GM23338 (cell line): ENCODE measurements around the gene MCM3AP. TPM values are rescaled to one million over a fixed set of nuclear protein-coding genes. Genes with fewer than 3 reads are reported as not detected.

ENCODE experiments used
- ATAC-seq: fragments of 200-7000 bp; cut with Tn5 transposase; 3 replicates; pipeline ENCODE4 v1.9.1; 2020
- DNase-seq: peaks from one replicate; pipeline ENCODE4 v3.0.0-alpha.2; 2015; ENCODE audit warnings: low spot score
- H2AFZ ChIP-seq: fragments of 200-600 bp; sonication (generic); 2 replicates; pipeline ENCODE4 v1.8.0; 2016; ENCODE audit warnings: antibody characterized with exemption, mild to moderate bottlenecking, moderate library complexity
- H3F3A ChIP-seq: fragments of 200-600 bp; sonication (generic); replicated peaks from 2 replicates; pipeline ENCODE4 v1.8.0; 2017; ENCODE audit warnings: antibody characterized with exemption, mixed run types, low read depth
- H3K27ac ChIP-seq: fragments of 200-600 bp; sonication (generic); 2 replicates; pipeline ENCODE4 v1.6.1; 2016; ENCODE audit warnings: low read depth
- H3K27me3 ChIP-seq: fragments of 200-600 bp; sonication (generic); 2 replicates; pipeline ENCODE4 v1.8.0; 2016; ENCODE audit warnings: mild to moderate bottlenecking, mixed run types, moderate library complexity; ENCODE audit not compliant: insufficient read depth
- H3K36me3 ChIP-seq: fragments of 200-600 bp; sonication (generic); 2 replicates; pipeline ENCODE4 v1.8.0; 2016; ENCODE audit warnings: mild to moderate bottlenecking; ENCODE audit not compliant: insufficient read depth
- H3K4me1 ChIP-seq: fragments of 200-600 bp; sonication (generic); 2 replicates; pipeline ENCODE4 v1.8.0; 2016; ENCODE audit warnings: mild to moderate bottlenecking, moderate library complexity; ENCODE audit not compliant: insufficient read depth
- H3K4me2 ChIP-seq: fragments of 200-600 bp; sonication (generic); 2 replicates; pipeline ENCODE4 v1.7.1; 2017; ENCODE audit warnings: mixed run types
- H3K4me3 ChIP-seq: fragments of 200-600 bp; sonication (generic); 2 replicates; pipeline ENCODE4 v1.6.1; 2016; ENCODE audit warnings: mixed run types
- H3K79me2 ChIP-seq: fragments of 200-600 bp; sonication (generic); replicated peaks from 2 replicates; pipeline ENCODE4 v1.8.0; 2017; ENCODE audit warnings: mild to moderate bottlenecking; ENCODE audit not compliant: insufficient read depth
- H3K9me2 ChIP-seq: fragments of 200-600 bp; sonication (generic); 2 replicates; pipeline ENCODE4 v1.8.0; 2017; ENCODE audit not compliant: insufficient read depth
- H4K20me1 ChIP-seq: fragments of 200-600 bp; sonication (generic); replicated peaks from 2 replicates; pipeline ENCODE4 v1.8.0; 2017; ENCODE audit warnings: mild to moderate bottlenecking; ENCODE audit not compliant: insufficient read depth
- H3K27ac Mint-ChIP-seq: 2 replicates; pipeline ENCODE4 v1.8.0; 2020; ENCODE audit warnings: inconsistent platforms, mild to moderate bottlenecking, moderate library complexity, mixed read lengths
- H3K27me3 Mint-ChIP-seq: 3 replicates; pipeline ENCODE4 v1.8.0; 2022; ENCODE audit warnings: low read depth, mild to moderate bottlenecking, moderate library complexity, mixed read lengths, inconsistent platforms; ENCODE audit not compliant: insufficient read depth, poor library complexity
- H3K36me3 Mint-ChIP-seq: 3 replicates; pipeline ENCODE4 v1.8.0; 2021; ENCODE audit warnings: low read depth, mild to moderate bottlenecking, inconsistent platforms, moderate library complexity, mixed read lengths
- H3K4me1 Mint-ChIP-seq: 3 replicates; pipeline ENCODE4 v1.8.0; 2020; ENCODE audit warnings: mild to moderate bottlenecking, inconsistent platforms, mixed read lengths
- H3K4me3 Mint-ChIP-seq: 3 replicates; pipeline ENCODE4 v1.8.0; 2021; ENCODE audit warnings: moderate library complexity, mild to moderate bottlenecking, inconsistent platforms, mixed read lengths
- H3K9me3 Mint-ChIP-seq: 3 replicates; pipeline ENCODE4 v1.8.0; 2020; ENCODE audit warnings: moderate library complexity, mild to moderate bottlenecking, inconsistent platforms, mixed read lengths
- CREB1 ChIP-seq: fragments of 250-450 bp; sonication (Bioruptor Pico); IDR thresholded peaks from 2 replicates; pipeline ENCODE4 v1.5.0; 2020; ENCODE audit warnings: low read depth, mild to moderate bottlenecking, moderate library complexity
- CTCF ChIP-seq, 2 experiments: fragments of 200-600 bp in 1 of 2; sonication (generic) in 1 of 2; conservative IDR thresholded peaks; 2 replicates each; pipeline versions ENCODE4 v1.5.1 to v1.6.1; 2016 to 2017; ENCODE audit warnings: antibody characterized with exemption in 2 of 2, low read depth in 2 of 2, mild to moderate bottlenecking in 2 of 2, moderate library complexity in 1 of 2
- EZH2 ChIP-seq: fragments of 200-600 bp; sonication (generic); IDR thresholded peaks from one replicate; pipeline ENCODE4 v1.8.0; 2017; ENCODE audit warnings: antibody characterized with exemption, mild to moderate bottlenecking, low read depth; ENCODE audit not compliant: unreplicated experiment
- EZH2phosphoT487 ChIP-seq: fragments of 200-600 bp; sonication (generic); IDR thresholded peaks from one replicate; pipeline ENCODE4 v1.8.1; 2018; ENCODE audit warnings: antibody characterized with exemption; ENCODE audit not compliant: unreplicated experiment
- JUNB ChIP-seq: IDR thresholded peaks from one replicate; pipeline ENCODE4 v1.6.1; 2016; ENCODE audit warnings: antibody characterized with exemption; ENCODE audit not compliant: unreplicated experiment
- NANOG ChIP-seq: IDR thresholded peaks from 2 replicates; pipeline ENCODE4 v1.6.1; 2016; ENCODE audit warnings: antibody characterized with exemption, borderline replicate concordance
- POLR2AphosphoS5 ChIP-seq: IDR thresholded peaks from 2 replicates; pipeline ENCODE4 v1.6.1; 2016; ENCODE audit warnings: antibody characterized with exemption, low read depth
- STAT1 ChIP-seq: IDR thresholded peaks from one replicate; pipeline ENCODE4 v1.6.1; 2016; ENCODE audit warnings: antibody characterized with exemption; ENCODE audit not compliant: unreplicated experiment
- ZNF114 ChIP-seq: fragments of 250-450 bp; sonication (Bioruptor Pico); IDR thresholded peaks from 2 replicates; pipeline ENCODE4 v1.5.0; 2020; ENCODE audit warnings: mild to moderate bottlenecking, moderate library complexity
- ZNF331 ChIP-seq: fragments of 250-450 bp; sonication (Bioruptor Pico); IDR thresholded peaks from 2 replicates; pipeline ENCODE4 v1.5.0; 2020; ENCODE audit warnings: low read depth, mild to moderate bottlenecking, moderate library complexity
- polyA plus RNA-seq: library from polyadenylated mRNA; unstranded; fragments of >200 nt; fragmentation: Nextera tagmentation; extraction: Ambion mirVana; gene quantifications from 2 replicates; pipeline ENCODE4 v1.2.1, GENCODE V29; 2016
- total RNA-seq: library from RNA; depleted of rRNA; stranded (reverse); fragments of >200 nt; shearing (Covaris generic); gene quantifications from 2 replicates; pipeline ENCODE4 v1.2.3, GENCODE V29; 2014
- TF ChIP-seq, protein P1 (sequence below): IDR thresholded peaks from one replicate; pipeline ENCODE4 v1.6.1; 2018; ENCODE audit warnings: antibody characterized with exemption; ENCODE audit not compliant: unreplicated experiment
- TF ChIP-seq, protein P2 (sequence below): fragments of 250-450 bp; sonication (Bioruptor Pico); IDR thresholded peaks from 2 replicates; pipeline ENCODE4 v1.5.0; 2020; ENCODE audit warnings: mild to moderate bottlenecking, moderate library complexity
- TF ChIP-seq, protein P3 (sequence below): IDR thresholded peaks from 2 replicates; pipeline ENCODE4 v1.6.1; 2016; ENCODE audit warnings: antibody characterized with exemption

The MCM3AP gene
- total and polyA plus RNA-seq, 2 experiments from 2014 or later, result 39.2 to 123 TPM

DNA sequence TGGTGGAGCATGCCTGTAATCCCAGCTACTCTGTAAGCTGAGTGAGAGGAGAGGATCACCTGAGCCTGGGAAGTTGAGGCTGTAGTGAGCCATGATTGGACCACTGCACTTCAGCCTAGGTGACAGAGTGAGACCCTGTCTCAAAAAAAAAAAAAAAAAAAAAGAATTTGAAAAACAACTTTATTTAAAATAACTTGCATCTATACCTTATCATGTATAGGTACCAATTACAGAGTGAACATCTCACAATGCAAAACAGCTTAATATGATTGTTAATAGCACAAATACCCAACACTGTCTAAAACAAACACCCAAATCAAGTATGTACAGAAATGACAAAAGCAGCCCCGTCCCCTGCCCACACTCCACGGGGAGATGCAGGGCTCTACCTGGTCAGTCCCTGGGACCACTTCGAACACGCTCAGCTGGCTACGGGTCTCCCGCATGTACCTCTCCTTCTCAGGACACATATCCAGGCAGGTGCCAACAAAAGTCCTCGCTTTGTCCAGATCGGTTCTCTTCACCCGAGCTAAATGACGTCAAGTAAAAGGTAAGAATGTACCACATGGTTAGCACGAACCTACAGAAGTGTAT is 10.5 kb downstream of the MCM3AP start:
- DNase-seq (no peak), ATAC-seq (no peak)
- Histone ChIP-seq H3K27ac (no peak overlapping the region), H3K36me3 (peaks cover 73% of the 10 kb centered on the region), H3F3A (no peaks in the 10 kb centered on the region), H3K4me1 (no peaks in the 10 kb centered on the region), H3K4me2 (no peak overlapping the region), H4K20me1 (peaks cover 20% of the 10 kb centered on the region), H3K27me3 (no peaks in the 10 kb centered on the region), H3K4me3 (no peak overlapping the region), H3K9me2 (no peaks in the 10 kb centered on the region), H2AFZ (no peak overlapping the region), H3K79me2 (no peaks in the 10 kb centered on the region; the same call in 1 of the 2 replicates)
- no peak overlapping the region for H3K4me3 Mint-ChIP-seq
- H3K27me3 Mint-ChIP-seq, result peaks cover 2% of the 10 kb centered on the region
- H3K4me1 Mint-ChIP-seq, result no peaks in the 10 kb centered on the region; the same call in 2 of the 3 replicates
- TF ChIP-seq, protein P1, sequence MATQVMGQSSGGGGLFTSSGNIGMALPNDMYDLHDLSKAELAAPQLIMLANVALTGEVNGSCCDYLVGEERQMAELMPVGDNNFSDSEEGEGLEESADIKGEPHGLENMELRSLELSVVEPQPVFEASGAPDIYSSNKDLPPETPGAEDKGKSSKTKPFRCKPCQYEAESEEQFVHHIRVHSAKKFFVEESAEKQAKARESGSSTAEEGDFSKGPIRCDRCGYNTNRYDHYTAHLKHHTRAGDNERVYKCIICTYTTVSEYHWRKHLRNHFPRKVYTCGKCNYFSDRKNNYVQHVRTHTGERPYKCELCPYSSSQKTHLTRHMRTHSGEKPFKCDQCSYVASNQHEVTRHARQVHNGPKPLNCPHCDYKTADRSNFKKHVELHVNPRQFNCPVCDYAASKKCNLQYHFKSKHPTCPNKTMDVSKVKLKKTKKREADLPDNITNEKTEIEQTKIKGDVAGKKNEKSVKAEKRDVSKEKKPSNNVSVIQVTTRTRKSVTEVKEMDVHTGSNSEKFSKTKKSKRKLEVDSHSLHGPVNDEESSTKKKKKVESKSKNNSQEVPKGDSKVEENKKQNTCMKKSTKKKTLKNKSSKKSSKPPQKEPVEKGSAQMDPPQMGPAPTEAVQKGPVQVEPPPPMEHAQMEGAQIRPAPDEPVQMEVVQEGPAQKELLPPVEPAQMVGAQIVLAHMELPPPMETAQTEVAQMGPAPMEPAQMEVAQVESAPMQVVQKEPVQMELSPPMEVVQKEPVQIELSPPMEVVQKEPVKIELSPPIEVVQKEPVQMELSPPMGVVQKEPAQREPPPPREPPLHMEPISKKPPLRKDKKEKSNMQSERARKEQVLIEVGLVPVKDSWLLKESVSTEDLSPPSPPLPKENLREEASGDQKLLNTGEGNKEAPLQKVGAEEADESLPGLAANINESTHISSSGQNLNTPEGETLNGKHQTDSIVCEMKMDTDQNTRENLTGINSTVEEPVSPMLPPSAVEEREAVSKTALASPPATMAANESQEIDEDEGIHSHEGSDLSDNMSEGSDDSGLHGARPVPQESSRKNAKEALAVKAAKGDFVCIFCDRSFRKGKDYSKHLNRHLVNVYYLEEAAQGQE, result no peak
- no peak for TF ChIP-seq EZH2phosphoT487
- TF ChIP-seq EZH2, result no peak
- TF ChIP-seq NANOG, result no peak
- TF ChIP-seq CREB1 (CRISPR knock-in tag), result no peak
- no peak for TF ChIP-seq ZNF114
- no peak for TF ChIP-seq POLR2AphosphoS5
- TF ChIP-seq CTCF (conservative IDR thresholded peaks at IDR 0.05; ENCODE audit: low read depth in 2 of 2), result no peak
- no peak for TF ChIP-seq JUNB
- TF ChIP-seq, protein P2, sequence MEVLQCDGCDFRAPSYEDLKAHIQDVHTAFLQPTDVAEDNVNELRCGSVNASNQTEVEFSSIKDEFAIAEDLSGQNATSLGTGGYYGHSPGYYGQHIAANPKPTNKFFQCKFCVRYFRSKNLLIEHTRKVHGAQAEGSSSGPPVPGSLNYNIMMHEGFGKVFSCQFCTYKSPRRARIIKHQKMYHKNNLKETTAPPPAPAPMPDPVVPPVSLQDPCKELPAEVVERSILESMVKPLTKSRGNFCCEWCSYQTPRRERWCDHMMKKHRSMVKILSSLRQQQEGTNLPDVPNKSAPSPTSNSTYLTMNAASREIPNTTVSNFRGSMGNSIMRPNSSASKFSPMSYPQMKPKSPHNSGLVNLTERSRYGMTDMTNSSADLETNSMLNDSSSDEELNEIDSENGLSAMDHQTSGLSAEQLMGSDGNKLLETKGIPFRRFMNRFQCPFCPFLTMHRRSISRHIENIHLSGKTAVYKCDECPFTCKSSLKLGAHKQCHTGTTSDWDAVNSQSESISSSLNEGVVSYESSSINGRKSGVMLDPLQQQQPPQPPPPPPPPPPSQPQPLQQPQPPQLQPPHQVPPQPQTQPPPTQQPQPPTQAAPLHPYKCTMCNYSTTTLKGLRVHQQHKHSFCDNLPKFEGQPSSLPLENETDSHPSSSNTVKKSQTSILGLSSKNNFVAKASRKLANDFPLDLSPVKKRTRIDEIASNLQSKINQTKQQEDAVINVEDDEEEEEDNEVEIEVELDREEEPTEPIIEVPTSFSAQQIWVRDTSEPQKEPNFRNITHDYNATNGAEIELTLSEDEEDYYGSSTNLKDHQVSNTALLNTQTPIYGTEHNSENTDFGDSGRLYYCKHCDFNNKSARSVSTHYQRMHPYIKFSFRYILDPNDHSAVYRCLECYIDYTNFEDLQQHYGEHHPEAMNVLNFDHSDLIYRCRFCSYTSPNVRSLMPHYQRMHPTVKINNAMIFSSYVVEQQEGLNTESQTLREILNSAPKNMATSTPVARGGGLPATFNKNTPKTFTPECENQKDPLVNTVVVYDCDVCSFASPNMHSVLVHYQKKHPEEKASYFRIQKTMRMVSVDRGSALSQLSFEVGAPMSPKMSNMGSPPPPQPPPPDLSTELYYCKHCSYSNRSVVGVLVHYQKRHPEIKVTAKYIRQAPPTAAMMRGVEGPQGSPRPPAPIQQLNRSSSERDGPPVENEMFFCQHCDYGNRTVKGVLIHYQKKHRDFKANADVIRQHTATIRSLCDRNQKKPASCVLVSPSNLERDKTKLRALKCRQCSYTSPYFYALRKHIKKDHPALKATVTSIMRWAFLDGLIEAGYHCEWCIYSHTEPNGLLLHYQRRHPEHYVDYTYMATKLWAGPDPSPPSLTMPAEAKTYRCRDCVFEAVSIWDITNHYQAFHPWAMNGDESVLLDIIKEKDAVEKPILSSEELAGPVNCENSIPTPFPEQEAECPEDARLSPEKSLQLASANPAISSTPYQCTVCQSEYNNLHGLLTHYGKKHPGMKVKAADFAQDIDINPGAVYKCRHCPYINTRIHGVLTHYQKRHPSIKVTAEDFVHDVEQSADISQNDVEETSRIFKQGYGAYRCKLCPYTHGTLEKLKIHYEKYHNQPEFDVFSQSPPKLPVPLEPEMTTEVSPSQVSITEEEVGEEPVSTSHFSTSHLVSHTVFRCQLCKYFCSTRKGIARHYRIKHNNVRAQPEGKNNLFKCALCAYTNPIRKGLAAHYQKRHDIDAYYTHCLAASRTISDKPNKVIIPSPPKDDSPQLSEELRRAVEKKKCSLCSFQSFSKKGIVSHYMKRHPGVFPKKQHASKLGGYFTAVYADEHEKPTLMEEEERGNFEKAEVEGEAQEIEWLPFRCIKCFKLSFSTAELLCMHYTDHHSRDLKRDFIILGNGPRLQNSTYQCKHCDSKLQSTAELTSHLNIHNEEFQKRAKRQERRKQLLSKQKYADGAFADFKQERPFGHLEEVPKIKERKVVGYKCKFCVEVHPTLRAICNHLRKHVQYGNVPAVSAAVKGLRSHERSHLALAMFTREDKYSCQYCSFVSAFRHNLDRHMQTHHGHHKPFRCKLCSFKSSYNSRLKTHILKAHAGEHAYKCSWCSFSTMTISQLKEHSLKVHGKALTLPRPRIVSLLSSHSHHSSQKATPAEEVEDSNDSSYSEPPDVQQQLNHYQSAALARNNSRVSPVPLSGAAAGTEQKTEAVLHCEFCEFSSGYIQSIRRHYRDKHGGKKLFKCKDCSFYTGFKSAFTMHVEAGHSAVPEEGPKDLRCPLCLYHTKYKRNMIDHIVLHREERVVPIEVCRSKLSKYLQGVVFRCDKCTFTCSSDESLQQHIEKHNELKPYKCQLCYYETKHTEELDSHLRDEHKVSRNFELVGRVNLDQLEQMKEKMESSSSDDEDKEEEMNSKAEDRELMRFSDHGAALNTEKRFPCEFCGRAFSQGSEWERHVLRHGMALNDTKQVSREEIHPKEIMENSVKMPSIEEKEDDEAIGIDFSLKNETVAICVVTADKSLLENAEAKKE (CRISPR knock-in tag), result no peak
- TF ChIP-seq ZNF331, result no peak
- TF ChIP-seq, protein P3, sequence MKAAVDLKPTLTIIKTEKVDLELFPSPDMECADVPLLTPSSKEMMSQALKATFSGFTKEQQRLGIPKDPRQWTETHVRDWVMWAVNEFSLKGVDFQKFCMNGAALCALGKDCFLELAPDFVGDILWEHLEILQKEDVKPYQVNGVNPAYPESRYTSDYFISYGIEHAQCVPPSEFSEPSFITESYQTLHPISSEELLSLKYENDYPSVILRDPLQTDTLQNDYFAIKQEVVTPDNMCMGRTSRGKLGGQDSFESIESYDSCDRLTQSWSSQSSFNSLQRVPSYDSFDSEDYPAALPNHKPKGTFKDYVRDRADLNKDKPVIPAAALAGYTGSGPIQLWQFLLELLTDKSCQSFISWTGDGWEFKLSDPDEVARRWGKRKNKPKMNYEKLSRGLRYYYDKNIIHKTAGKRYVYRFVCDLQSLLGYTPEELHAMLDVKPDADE, result no peak
- TF ChIP-seq STAT1, result no peak
- no peak overlapping the region for H3K27ac Mint-ChIP-seq
- H3K36me3 Mint-ChIP-seq, result peaks cover 72% of the 10 kb centered on the region
- H3K9me3 Mint-ChIP-seq, result no peaks in the 10 kb centered on the region
